Endothelial cell of umbilical vein (primary cell): ENCODE measurements around the gene RNF213. TPM values are rescaled to one million over a fixed set of nuclear protein-coding genes. Genes with fewer than 3 reads are reported as not detected.

ENCODE experiments used
- BruUV-seq: library from RNA; stranded (reverse); fragments of 400-500 nt; replicated peaks from 2 replicates; lab custom pipeline; 2021; lab: Mats Ljungman, UMichigan
- CTCF ChIA-PET: fragments of 300-600, 350-600 bp; sonication (Branson Sonifier 250); formaldehyde crosslinking; loops from one replicate; lab custom pipeline; 2021; ENCODE audit warnings: antibody characterized with exemption, inconsistent platforms; lab: Charles Lee
- POLR2A ChIA-PET: fragments of 300-600, 350-600 bp; sonication (Branson Sonifier 250); formaldehyde crosslinking; loops from one replicate; lab custom pipeline; 2021; ENCODE audit warnings: antibody characterized with exemption, inconsistent platforms; lab: Charles Lee
- DNase-seq: peaks from one replicate; pipeline ENCODE4 v3.0.0-alpha.2; 2011; ENCODE audit warnings: low read depth, low spot score
- FAIRE-seq: peaks from 2 replicates; lab custom pipeline; 2011; peaks lifted over from hg19 to GRCh38; lab: Jason Lieb, UNC
- H2AFZ ChIP-seq: 2 replicates; pipeline ENCODE4 v1.6.0; 2012; ENCODE audit warnings: low read depth, low read length, control low read depth, inconsistent platforms
- H3K27ac ChIP-seq: 2 replicates; pipeline ENCODE4 v1.5.1; 2011; ENCODE audit warnings: low read depth, mild to moderate bottlenecking, control low read depth, low read length, moderate library complexity; ENCODE audit not compliant: insufficient read depth
- H3K27me3 ChIP-seq, 2 experiments: 2 replicates each; pipeline versions ENCODE4 v1.6.0 to v1.6.1; 2011; ENCODE audit warnings: low read length in 2 of 2, mixed read lengths in 1 of 2; ENCODE audit not compliant: control insufficient read depth in 2 of 2, insufficient read depth in 2 of 2
- H3K36me3 ChIP-seq, 2 experiments: 2 replicates in 1 of 2; 3 replicates in 1 of 2; pipeline ENCODE4 v1.5.1; 2011; ENCODE audit warnings: low read length in 2 of 2, mild to moderate bottlenecking in 1 of 2, moderate library complexity in 1 of 2; ENCODE audit not compliant: control insufficient read depth in 2 of 2, insufficient read depth in 2 of 2; ENCODE audit errors: extremely low read depth in 1 of 2
- H3K4me1 ChIP-seq: 3 replicates; pipeline ENCODE4 v1.5.1; 2011; ENCODE audit warnings: mild to moderate bottlenecking, low read length; ENCODE audit not compliant: control insufficient read depth, insufficient read depth; ENCODE audit errors: extremely low read depth
- H3K4me2 ChIP-seq: 2 replicates; pipeline ENCODE4 v1.6.1; 2011; ENCODE audit warnings: low read length, control low read depth, mixed read lengths; ENCODE audit not compliant: insufficient read depth
- H3K4me3 ChIP-seq, 3 experiments: fragments of 200-600 bp in 1 of 3; sonication (generic), shearing (Covaris generic) in 1 of 3; replicated peaks in 1 of 3; 2 replicates each; pipeline ENCODE4 v1.5.1; 2011 to 2016; ENCODE audit warnings: control low read depth in 3 of 3, low read length in 3 of 3, mild to moderate bottlenecking in 2 of 3, inconsistent platforms in 1 of 3, low read depth in 1 of 3, moderate library complexity in 1 of 3; ENCODE audit not compliant: insufficient read depth in 1 of 3
- H3K79me2 ChIP-seq: 2 replicates; pipeline ENCODE4 v1.6.0; 2012; ENCODE audit warnings: low read length, inconsistent platforms; ENCODE audit not compliant: control insufficient read depth, insufficient read depth
- H3K9ac ChIP-seq: replicated peaks from 2 replicates; pipeline ENCODE3; 2011; ENCODE audit warnings: low read length, control low read depth; ENCODE audit not compliant: insufficient read depth; ENCODE audit errors: extremely low read depth
- H3K9me1 ChIP-seq: replicated peaks from 3 replicates; pipeline ENCODE4 v1.6.0; 2011; ENCODE audit warnings: mild to moderate bottlenecking, low read length; ENCODE audit not compliant: control insufficient read depth, insufficient read depth; ENCODE audit errors: extremely low read depth
- H3K9me3 ChIP-seq: replicated peaks from 2 replicates; pipeline ENCODE4 v1.5.1; 2012; ENCODE audit warnings: low read length, inconsistent platforms; ENCODE audit not compliant: control insufficient read depth, insufficient read depth
- H4K20me1 ChIP-seq: replicated peaks from 2 replicates; pipeline ENCODE3; 2011; ENCODE audit warnings: mild to moderate bottlenecking, low read length; ENCODE audit not compliant: control insufficient read depth, insufficient read depth; ENCODE audit errors: extremely low read depth
- EZH2 ChIP-seq: IDR thresholded peaks from 2 replicates; pipeline ENCODE4 v1.6.1; 2012; ENCODE audit warnings: borderline replicate concordance, low read depth, mild to moderate bottlenecking, moderate library complexity, low read length, inconsistent platforms; ENCODE audit not compliant: severe bottlenecking
- FOS ChIP-seq: IDR thresholded peaks from 2 replicates; pipeline ENCODE4 v1.6.1; 2011; ENCODE audit warnings: mild to moderate bottlenecking, low read length, moderate library complexity, borderline replicate concordance; ENCODE audit not compliant: insufficient read depth
- GATA2 ChIP-seq: IDR thresholded peaks from 2 replicates; pipeline ENCODE4 v1.7.0; 2011; ENCODE audit warnings: low read depth, mild to moderate bottlenecking, moderate library complexity, mixed read lengths, low read length; ENCODE audit not compliant: insufficient read length, insufficient read depth
- JUN ChIP-seq: IDR thresholded peaks from 2 replicates; pipeline ENCODE4 v1.6.1; 2011; ENCODE audit warnings: borderline replicate concordance, low read depth; ENCODE audit not compliant: insufficient read length, insufficient read depth
- dilution Hi-C: fragments of 300-500 bp; cut with MboI; formaldehyde crosslinking; loops from one replicate; pipeline ENCODE4 v1.15.0; 2019; ENCODE audit warnings: low sequenced_read_pairs; ENCODE audit not compliant: extremely low pct_ligation_motif_present
- intact Hi-C: fragments of 100-400 bp; cut with micrococcal nuclease; formaldehyde crosslinking; loops from one replicate; pipeline ENCODE4 v1.10.0; 2022
- polyA plus RNA-seq, 4 experiments: library from polyadenylated mRNA; depleted of rRNA in 3 of 4; stranded (reverse) in 3 of 4; unstranded in 1 of 4; fragments of >200 nt; gene quantifications; 2 replicates each; pipeline versions ENCODE4 v1.2.1 to v1.2.3, GENCODE V29; 2011 to 2012; ENCODE audit warnings: missing spikeins in 1 of 4
- total RNA-seq: library from RNA; stranded (reverse); gene quantifications from 2 replicates; pipeline ENCODE4 v1.2.3, GENCODE V29; 2021
- TF ChIP-seq, protein P1 (sequence below): IDR thresholded peaks from 2 replicates; pipeline ENCODE4 v1.6.1; 2011; ENCODE audit not compliant: insufficient read depth, insufficient read length
- TF ChIP-seq, protein P2 (sequence below), 2 donors: IDR thresholded peaks; 1 replicate in 1 of 2; 2 replicates in 1 of 2; pipeline ENCODE4 v1.5.1; 2011; ENCODE audit warnings: low read length in 2 of 2, mild to moderate bottlenecking in 2 of 2, moderate library complexity in 2 of 2, control low read depth in 1 of 2, inconsistent platforms in 1 of 2, low read depth in 1 of 2; ENCODE audit not compliant: insufficient read depth in 1 of 2; ENCODE audit errors: extremely low read depth in 1 of 2

RNF213 gene
- total and polyA plus RNA-seq, 2 donors (not counting 3 experiments of a cell fraction or from before 2014, with no cell fraction given) = 36.5 to 116 TPM

DNA sequence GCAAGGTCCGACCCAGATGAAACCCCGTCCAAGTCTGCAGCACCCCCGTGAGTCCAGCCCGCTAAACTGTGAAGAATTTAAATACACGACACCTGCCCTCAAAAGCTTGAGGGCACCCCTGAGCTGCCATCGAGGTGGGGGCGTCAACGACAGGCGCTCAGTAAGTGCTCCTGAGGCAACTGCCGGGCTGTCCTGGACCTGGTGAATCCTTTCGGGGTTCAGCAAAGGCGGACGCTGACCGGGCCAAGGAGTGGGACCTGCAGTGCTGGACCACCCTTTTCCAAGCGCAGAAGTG lies 153.8 kb downstream of the RNF213 start:
- H3K9me1 ChIP-seq = no peaks in the 10 kb centered on the region
- ChIA-PET CTCF (interaction anchor here (2.0 to 2.3 kb wide), 2 partner anchors 13 to 218 kb away, joined by 7 to 8 read pairs; no protein-coding TSS in a partner anchor), POLR2A (no interaction called here)
- FAIRE-seq (no peak), DNase-seq (peak; percentile 45)
- H3K9ac ChIP-seq = peak overlapping the region; percentile 92
- no peaks in the 10 kb centered on the region for H3K9me3 ChIP-seq
- peaks cover 6 to 8% of the 10 kb centered on the region in 2 experiments for H3K27me3 ChIP-seq
- peak overlapping the region; percentile 91 for H3K27ac ChIP-seq
- peaks cover 11% of the 10 kb centered on the region for H3K4me1 ChIP-seq
- peak overlapping the region; percentile 53 for H2AFZ ChIP-seq
- peaks cover 3% of the 10 kb centered on the region for H3K79me2 ChIP-seq
- intact Hi-C loops = no loop called here
- dilution Hi-C loops = no loop called here
- TF ChIP-seq, protein P1, sequence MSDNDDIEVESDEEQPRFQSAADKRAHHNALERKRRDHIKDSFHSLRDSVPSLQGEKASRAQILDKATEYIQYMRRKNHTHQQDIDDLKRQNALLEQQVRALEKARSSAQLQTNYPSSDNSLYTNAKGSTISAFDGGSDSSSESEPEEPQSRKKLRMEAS = no peak
- TF ChIP-seq FOS (no peak), EZH2 (no peak), JUN (no peak), GATA2 (no peak)
- TF ChIP-seq, protein P2, sequence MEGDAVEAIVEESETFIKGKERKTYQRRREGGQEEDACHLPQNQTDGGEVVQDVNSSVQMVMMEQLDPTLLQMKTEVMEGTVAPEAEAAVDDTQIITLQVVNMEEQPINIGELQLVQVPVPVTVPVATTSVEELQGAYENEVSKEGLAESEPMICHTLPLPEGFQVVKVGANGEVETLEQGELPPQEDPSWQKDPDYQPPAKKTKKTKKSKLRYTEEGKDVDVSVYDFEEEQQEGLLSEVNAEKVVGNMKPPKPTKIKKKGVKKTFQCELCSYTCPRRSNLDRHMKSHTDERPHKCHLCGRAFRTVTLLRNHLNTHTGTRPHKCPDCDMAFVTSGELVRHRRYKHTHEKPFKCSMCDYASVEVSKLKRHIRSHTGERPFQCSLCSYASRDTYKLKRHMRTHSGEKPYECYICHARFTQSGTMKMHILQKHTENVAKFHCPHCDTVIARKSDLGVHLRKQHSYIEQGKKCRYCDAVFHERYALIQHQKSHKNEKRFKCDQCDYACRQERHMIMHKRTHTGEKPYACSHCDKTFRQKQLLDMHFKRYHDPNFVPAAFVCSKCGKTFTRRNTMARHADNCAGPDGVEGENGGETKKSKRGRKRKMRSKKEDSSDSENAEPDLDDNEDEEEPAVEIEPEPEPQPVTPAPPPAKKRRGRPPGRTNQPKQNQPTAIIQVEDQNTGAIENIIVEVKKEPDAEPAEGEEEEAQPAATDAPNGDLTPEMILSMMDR (IDR thresholded peaks at IDR 0.05; ENCODE audit: extremely low read depth in 1 of 2, insufficient read depth in 1 of 2, low read depth in 1 of 2, low read length in 2 of 2) = no peak
- H3K4me2 ChIP-seq = peak overlapping the region; percentile 64
- BruUV-seq = no TSS peak
- H3K4me3 ChIP-seq = peak overlapping the region; percentile 53 to 64 (median 55)
- peaks cover 0 to 6% of the 10 kb centered on the region in 2 experiments for H3K36me3 ChIP-seq
- H4K20me1 ChIP-seq = no peaks in the 10 kb centered on the region
